Choroid plexus epithelial cell (primary cell): Measurements from ENCODE around the gene CD300LB.
"Not testable (repeated sequence)": the region's sequence is repeated elsewhere in the genome, so short reads cannot be mapped to it uniquely, and the experiment has no call there.

ENCODE experiments used
- DNase-seq: peaks from one replicate; pipeline ENCODE4 v3.0.0-alpha.2; 2010; ENCODE audit warnings: low read depth
- H3K4me3 ChIP-seq: 2 replicates; pipeline ENCODE4 v1.5.1; 2011; ENCODE audit warnings: low read depth, mild to moderate bottlenecking, control low read depth, low read length, moderate library complexity
- CTCF ChIP-seq: conservative IDR thresholded peaks from 2 replicates; pipeline ENCODE4 v1.5.1; 2011; ENCODE audit warnings: low read depth, mild to moderate bottlenecking, control low read depth, inconsistent platforms, low read length, moderate library complexity

CD300LB gene

GRCh38 chr17:74512624-74513091 lies 18.6 kb downstream of the CD300LB start:
- DNase-seq = no peak
- no peak for TF ChIP-seq CTCF
- H3K4me3 ChIP-seq = no peak overlapping the region

GRCh38 chr17:74512036-74512435 lies 19.2 kb downstream of the CD300LB start:
- no peak overlapping the region for H3K4me3 ChIP-seq
- TF ChIP-seq CTCF = no peak
- DNase-seq = no peak

GRCh38 chr17:74508156-74508555 lies 23.1 kb downstream of the CD300LB start:
- H3K4me3 ChIP-seq = no peak overlapping the region
- DNase-seq = no peak
- TF ChIP-seq CTCF = no peak

- not testable (repeated sequence) for DNase-seq, H3K4me3 ChIP-seq
Observed at GRCh38 chr17:74503949-74504348, 27.3 kb downstream of the CD300LB start.

- TF ChIP-seq CTCF = no peak
- no peak for DNase-seq
- no peak overlapping the region for H3K4me3 ChIP-seq
Observed at GRCh38 chr17:74502861-74503260, 28.4 kb downstream of the CD300LB start.

- no peak overlapping the region for H3K4me3 ChIP-seq
- no peak for TF ChIP-seq CTCF
- DNase-seq = no peak
Observed at GRCh38 chr17:74499992-74500391, 31.3 kb downstream of the CD300LB start.

GRCh38 chr17:74497471-74497870 lies 33.8 kb downstream of the CD300LB start:
- no peak for TF ChIP-seq CTCF
- H3K4me3 ChIP-seq = no peak overlapping the region
- DNase-seq = no peak
